Transverse colon (tissue), 4 donors: ENCODE results near the gene PIM2.

Experiments used
- EP300 ChIP-seq: sonication (generic); formaldehyde crosslinking; IDR thresholded peaks from one replicate; pipeline ENCODE4 v1.6.1; 2017; ENCODE audit warnings: antibody characterized with exemption, low read depth
- POLR2A ChIP-seq: fragments of 450-650 bp; IDR thresholded peaks from one replicate; pipeline ENCODE4 v1.6.1; 2016; ENCODE audit warnings: antibody characterized with exemption, mild to moderate bottlenecking, moderate library complexity
- POLR2AphosphoS5 ChIP-seq, 3 donors: sonication (generic); formaldehyde crosslinking; IDR thresholded peaks; one replicate each; pipeline ENCODE4 v1.6.1; 2016; ENCODE audit warnings: antibody characterized with exemption in 3 of 3
- TF ChIP-seq, protein P1 (sequence below), 5 experiments: fragments of 200-600 bp in 3 of 5; fragments of 450-650 bp in 2 of 5; sonication (generic) in 3 of 5; IDR thresholded peaks; 1 replicate in 2 of 5; 2 replicates in 3 of 5; pipeline ENCODE4 v1.5.1; 2016 to 2017; ENCODE audit warnings: antibody characterized with exemption in 5 of 5, inconsistent platforms in 3 of 5, mild to moderate bottlenecking in 2 of 5, moderate library complexity in 1 of 5

DNA sequence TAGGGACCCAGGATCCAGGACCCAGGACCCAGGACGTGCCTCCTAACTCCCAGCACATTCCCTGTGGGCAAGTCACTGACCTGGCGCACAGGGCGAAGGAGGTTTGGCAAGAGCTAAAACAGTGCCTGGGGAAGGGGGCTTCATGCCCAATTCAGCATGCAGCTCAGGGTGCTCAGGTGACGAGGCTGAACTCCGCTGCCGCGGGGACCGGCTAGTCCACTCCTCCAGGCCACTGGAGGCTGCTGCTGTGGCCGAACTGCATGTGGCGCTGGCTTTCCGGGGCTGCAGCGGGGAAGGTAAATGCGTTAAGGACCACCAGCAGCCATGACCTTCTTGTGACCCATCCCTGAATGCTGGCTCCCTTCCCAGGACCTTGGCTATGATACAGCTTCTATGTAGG, 4.9 kb upstream of the PIM2 start:
- no peak for TF ChIP-seq POLR2A
- TF ChIP-seq POLR2AphosphoS5 (IDR thresholded peaks at IDR 0.05): no peak
- TF ChIP-seq, protein P1, sequence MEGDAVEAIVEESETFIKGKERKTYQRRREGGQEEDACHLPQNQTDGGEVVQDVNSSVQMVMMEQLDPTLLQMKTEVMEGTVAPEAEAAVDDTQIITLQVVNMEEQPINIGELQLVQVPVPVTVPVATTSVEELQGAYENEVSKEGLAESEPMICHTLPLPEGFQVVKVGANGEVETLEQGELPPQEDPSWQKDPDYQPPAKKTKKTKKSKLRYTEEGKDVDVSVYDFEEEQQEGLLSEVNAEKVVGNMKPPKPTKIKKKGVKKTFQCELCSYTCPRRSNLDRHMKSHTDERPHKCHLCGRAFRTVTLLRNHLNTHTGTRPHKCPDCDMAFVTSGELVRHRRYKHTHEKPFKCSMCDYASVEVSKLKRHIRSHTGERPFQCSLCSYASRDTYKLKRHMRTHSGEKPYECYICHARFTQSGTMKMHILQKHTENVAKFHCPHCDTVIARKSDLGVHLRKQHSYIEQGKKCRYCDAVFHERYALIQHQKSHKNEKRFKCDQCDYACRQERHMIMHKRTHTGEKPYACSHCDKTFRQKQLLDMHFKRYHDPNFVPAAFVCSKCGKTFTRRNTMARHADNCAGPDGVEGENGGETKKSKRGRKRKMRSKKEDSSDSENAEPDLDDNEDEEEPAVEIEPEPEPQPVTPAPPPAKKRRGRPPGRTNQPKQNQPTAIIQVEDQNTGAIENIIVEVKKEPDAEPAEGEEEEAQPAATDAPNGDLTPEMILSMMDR (IDR thresholded peaks at IDR 0.05): no peak
- TF ChIP-seq EP300: no peak
